Measurements from ENCODE around the gene VILL.

- TF ChIP-seq POLR2A (IDR thresholded peaks at IDR 0.05): no peak
- TF ChIP-seq CTCF (IDR thresholded peaks at IDR 0.05): no peak
Measured at GRCh38 chr3:38036286-38036685, 45.7 kb downstream of the VILL start.
